Lung (tissue), 12 donors: ENCODE results near the gene MSH6. TPM values are rescaled to one million over a fixed set of nuclear protein-coding genes. Genes with fewer than 3 reads are reported as not detected.
A peak's percentile ranks its signal among the peaks of the same experiment; 100 is the strongest.

Experiments
- ATAC-seq: fragments of 200-7000 bp; cut with Tn5 transposase; one replicate; pipeline ENCODE4 v1.9.1; 2020; ENCODE audit warnings: moderate number of reproducible peaks; ENCODE audit not compliant: insufficient read depth, low FRiP score
- DNase-seq, 3 donors: peaks; one replicate each; pipeline ENCODE4 v3.0.0-alpha.2; 2013 to 2017
- H3K27ac ChIP-seq, 2 donors: one replicate each; pipeline ENCODE4 v1.5.1; 2013; ENCODE audit warnings: mild to moderate bottlenecking in 2 of 2, moderate library complexity in 2 of 2, control low read depth in 1 of 2, inconsistent platforms in 1 of 2, low read depth in 1 of 2, low read length in 1 of 2
- H3K27me3 ChIP-seq, 3 donors: one replicate each; pipeline ENCODE4 v1.5.1; 2013; ENCODE audit warnings: low read length in 2 of 3; ENCODE audit not compliant: control insufficient read depth in 3 of 3, insufficient read depth in 3 of 3
- H3K36me3 ChIP-seq, 4 donors: one replicate each; pipeline ENCODE4 v1.5.1; 2013; ENCODE audit warnings: low read length in 4 of 4, mild to moderate bottlenecking in 1 of 4, moderate library complexity in 1 of 4; ENCODE audit not compliant: control insufficient read depth in 4 of 4, insufficient read depth in 4 of 4
- H3K4me1 ChIP-seq, 5 donors: one replicate each; pipeline ENCODE4 v1.5.1; 2013; ENCODE audit warnings: low read length in 5 of 5, mild to moderate bottlenecking in 2 of 5, moderate library complexity in 1 of 5; ENCODE audit not compliant: control insufficient read depth in 5 of 5, insufficient read depth in 5 of 5
- H3K4me3 ChIP-seq: one replicate; pipeline ENCODE4 v1.5.1; 2013; ENCODE audit warnings: mild to moderate bottlenecking, control low read depth, moderate library complexity
- H3K9ac ChIP-seq, 2 donors: one replicate each; pipeline ENCODE4 v1.5.1; 2013; ENCODE audit warnings: low read length in 2 of 2, control low read depth in 1 of 2; ENCODE audit not compliant: insufficient read depth in 1 of 2
- H3K9me3 ChIP-seq, 4 donors: one replicate each; pipeline ENCODE4 v1.5.1; 2013; ENCODE audit warnings: low read length in 3 of 4, mild to moderate bottlenecking in 1 of 4, moderate library complexity in 1 of 4; ENCODE audit not compliant: control insufficient read depth in 4 of 4, insufficient read depth in 3 of 4
- WGBS, 2 donors: extraction: QIAGEN DNeasy Blood & Tissue Kit; methylation state at CpG; one replicate each; pipeline ENCODE4 v1.1.7; 2013; 5-methylcytosine and 5-hydroxymethylcytosine counted together
- polyA plus RNA-seq, 2 donors: library from polyadenylated mRNA; stranded (reverse); fragments of 200-250 nt; gene quantifications; one replicate each; pipeline ENCODE4 v1.2.1, GENCODE V29; 2013
- total RNA-seq, 2 donors: library from RNA; depleted of rRNA in 1 of 2; stranded (reverse); fragments of >200 nt in 1 of 2; gene quantifications; one replicate each; pipeline ENCODE4 v1.2.1, GENCODE V29; 2014 to 2021
- TF ChIP-seq, protein P1 (sequence below): IDR thresholded peaks from 2 replicates; pipeline ENCODE4 v1.5.1; 2012; ENCODE audit warnings: mild to moderate bottlenecking; ENCODE audit errors: control extremely low read depth, extremely low read depth
- donor health status: control.
- donor health status: control.
- donor health status: Bipolar disorder and iron deficiency.
- donor health status: healthy.
- donor health status: DM: yes; HTN: yes; CAD: no.

The MSH6 gene
- total and polyA plus RNA-seq, 4 donors: 8.8 to 59.5 (median 27.2) TPM

DNA sequence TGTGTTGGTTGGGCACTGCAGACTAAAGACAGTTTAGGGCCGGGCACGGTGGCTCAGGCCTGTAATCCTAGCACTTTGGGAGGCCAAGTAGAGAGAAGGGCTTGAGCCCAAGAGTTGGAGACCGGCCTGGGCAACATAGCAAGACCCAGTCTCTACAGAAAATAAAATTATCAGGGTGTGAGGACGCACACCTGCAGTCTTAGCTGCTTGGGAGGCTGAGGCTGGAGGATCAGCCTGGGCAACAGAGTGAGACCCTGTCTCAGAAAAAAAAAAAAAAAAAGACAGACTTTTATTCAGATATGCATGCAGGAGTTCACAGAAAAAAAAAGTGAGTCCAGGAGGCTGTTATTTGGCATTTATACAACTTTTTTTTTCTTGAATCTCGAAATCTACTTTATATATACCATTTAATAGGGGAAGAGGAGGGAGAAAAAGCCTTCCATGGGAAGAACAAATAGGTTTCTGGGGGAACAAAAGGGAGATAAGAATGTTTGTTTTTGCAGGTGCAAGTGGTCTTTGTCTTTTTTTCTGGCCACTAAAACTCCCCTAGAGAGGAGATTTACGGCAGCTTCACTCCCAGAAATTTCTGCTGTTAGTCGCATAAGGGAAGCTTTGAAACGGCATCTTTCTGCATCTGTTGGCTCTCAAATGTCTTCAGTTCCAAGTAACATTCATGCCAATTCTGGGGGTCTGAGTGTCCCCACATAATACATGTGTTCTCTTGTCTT lies 4.1 kb upstream of the MSH6 start:
- DNase-seq: no peak

DNA sequence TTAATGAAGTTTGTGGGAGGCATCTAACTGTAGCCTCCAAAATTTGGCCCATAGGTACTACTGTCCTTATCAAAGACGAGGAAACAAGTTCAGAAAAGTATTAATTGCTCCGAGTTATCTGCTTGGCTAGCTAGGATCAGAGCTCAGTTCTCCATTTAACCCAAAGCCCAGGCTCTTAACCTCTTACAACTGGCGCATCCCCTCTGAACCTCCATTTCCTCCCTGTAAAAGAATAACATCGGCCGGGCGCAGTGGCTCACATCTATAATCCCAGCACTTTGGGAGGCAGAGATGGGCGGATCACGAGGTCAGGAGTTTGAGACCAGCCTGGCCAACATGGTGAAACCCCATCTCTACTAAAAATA lies 3.5 kb upstream of the MSH6 start:
- WGBS, 2 donors: 87 to 88% methylated on average over 8 of the region's 8 CpGs
- Histone ChIP-seq H3K9me3 (no peaks in the 10 kb centered on the region), H3K4me3 (no peak overlapping the region), H3K9ac (no peak overlapping the region), H3K27ac (no peak overlapping the region), H3K27me3 (no peaks in the 10 kb centered on the region), H3K36me3 (peaks cover 0 to 3% (median 0%) of the 10 kb centered on the region in 4 donors), H3K4me1 (peaks cover 0 to 3% (median under 1%) of the 10 kb centered on the region in 5 donors)
- DNase-seq (no peak), ATAC-seq (no peak)
- TF ChIP-seq, protein P1, sequence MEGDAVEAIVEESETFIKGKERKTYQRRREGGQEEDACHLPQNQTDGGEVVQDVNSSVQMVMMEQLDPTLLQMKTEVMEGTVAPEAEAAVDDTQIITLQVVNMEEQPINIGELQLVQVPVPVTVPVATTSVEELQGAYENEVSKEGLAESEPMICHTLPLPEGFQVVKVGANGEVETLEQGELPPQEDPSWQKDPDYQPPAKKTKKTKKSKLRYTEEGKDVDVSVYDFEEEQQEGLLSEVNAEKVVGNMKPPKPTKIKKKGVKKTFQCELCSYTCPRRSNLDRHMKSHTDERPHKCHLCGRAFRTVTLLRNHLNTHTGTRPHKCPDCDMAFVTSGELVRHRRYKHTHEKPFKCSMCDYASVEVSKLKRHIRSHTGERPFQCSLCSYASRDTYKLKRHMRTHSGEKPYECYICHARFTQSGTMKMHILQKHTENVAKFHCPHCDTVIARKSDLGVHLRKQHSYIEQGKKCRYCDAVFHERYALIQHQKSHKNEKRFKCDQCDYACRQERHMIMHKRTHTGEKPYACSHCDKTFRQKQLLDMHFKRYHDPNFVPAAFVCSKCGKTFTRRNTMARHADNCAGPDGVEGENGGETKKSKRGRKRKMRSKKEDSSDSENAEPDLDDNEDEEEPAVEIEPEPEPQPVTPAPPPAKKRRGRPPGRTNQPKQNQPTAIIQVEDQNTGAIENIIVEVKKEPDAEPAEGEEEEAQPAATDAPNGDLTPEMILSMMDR: no peak

More for the DNA sequence above, 4.1 kb upstream of the MSH6 start:
- peaks cover 0 to 3% (median 0%) of the 10 kb centered on the region in 5 donors for H3K4me1 ChIP-seq
- ATAC-seq: no peak
- H3K4me3 ChIP-seq: no peak overlapping the region
- H3K9ac ChIP-seq: no peak overlapping the region
- H3K27me3 ChIP-seq: no peaks in the 10 kb centered on the region
- H3K36me3 ChIP-seq: peaks cover 0 to 3% (median 0%) of the 10 kb centered on the region in 4 donors
- 88 to 92% methylated on average over 8 of the region's 8 CpGs for WGBS, 2 donors
- no peak overlapping the region for H3K27ac ChIP-seq
- TF ChIP-seq, protein P1: no peak
- no peaks in the 10 kb centered on the region for H3K9me3 ChIP-seq

DNA sequence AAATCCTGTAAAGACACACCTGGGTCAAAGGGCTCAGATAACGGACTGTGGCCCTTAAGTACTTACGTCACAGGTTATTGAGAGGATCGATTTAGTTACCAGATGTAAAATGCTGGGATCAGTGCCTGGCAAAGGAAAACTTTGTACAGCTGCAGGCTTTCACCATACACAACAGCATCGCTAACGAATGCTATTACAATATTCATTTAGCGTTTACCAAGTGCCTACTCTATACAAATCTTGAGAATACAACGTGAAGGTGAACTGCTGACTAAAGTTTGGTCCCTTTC lies 619 bp upstream of the MSH6 start:
- TF ChIP-seq, protein P1: no peak
- ATAC-seq (peak; percentile 0), DNase-seq (no peak)
- 7% methylated on average over 7 of the region's 7 CpGs for WGBS, 2 donors
- peaks cover 0 to 11% (median 5%) of the 10 kb centered on the region in 5 donors for H3K4me1 ChIP-seq
- no peaks in the 10 kb centered on the region for H3K27me3 ChIP-seq
- H3K9me3 ChIP-seq: no peaks in the 10 kb centered on the region
- H3K4me3 ChIP-seq: peak overlapping the region; percentile 53
- peak overlapping the region; percentile 93 to 97 for H3K27ac ChIP-seq
- H3K9ac ChIP-seq: peak overlapping the region; percentile 84 to 96
- peaks cover 0 to 3% (median 0%) of the 10 kb centered on the region in 4 donors for H3K36me3 ChIP-seq
